Neural cell (in vitro differentiated cells): ENCODE data around the gene PCDHA1. TPM values are rescaled to one million over a fixed set of nuclear protein-coding genes. Genes with fewer than 3 reads are reported as not detected.

Experiments used
- H2AFZ ChIP-seq: fragments of 200-600, 300-800 bp; sonication (generic), shearing (Covaris generic); 2 replicates; pipeline ENCODE4 v1.6.0; 2014; ENCODE audit warnings: low read depth, mild to moderate bottlenecking, antibody characterized with exemption, low read length, moderate library complexity
- H3F3A ChIP-seq: fragments of 200-600 bp; shearing (Covaris generic); 2 replicates; pipeline ENCODE4 v1.6.1; 2016; ENCODE audit warnings: mild to moderate bottlenecking, moderate library complexity, mixed read lengths, antibody characterized with exemption, low read length; ENCODE audit not compliant: insufficient read depth, poor library complexity, severe bottlenecking
- H3K27ac ChIP-seq: fragments of 200-600, 300-800 bp; sonication (generic), shearing (Covaris generic); 2 replicates; pipeline ENCODE4 v1.5.1; 2014; ENCODE audit warnings: mild to moderate bottlenecking, low read length, moderate library complexity
- H3K27me3 ChIP-seq: fragments of 300-800, 200-600 bp; sonication (generic), shearing (Covaris generic); 2 replicates; pipeline ENCODE4 v1.6.0; 2014; ENCODE audit warnings: mild to moderate bottlenecking, low read depth, low read length, moderate library complexity; ENCODE audit not compliant: insufficient read depth
- H3K36me3 ChIP-seq: fragments of 300-800, 200-600 bp; sonication (generic), shearing (Covaris generic); 2 replicates; pipeline ENCODE4 v1.5.1; 2014; ENCODE audit warnings: mild to moderate bottlenecking, antibody characterized with exemption, low read length, moderate library complexity; ENCODE audit not compliant: insufficient read depth
- H3K4me2 ChIP-seq: fragments of 300-800, 200-600 bp; sonication (generic), shearing (Covaris generic); 2 replicates; pipeline ENCODE4 v1.6.0; 2014; ENCODE audit warnings: mild to moderate bottlenecking, low read length
- H3K4me3 ChIP-seq: fragments of 300-800, 200-600 bp; sonication (generic), shearing (Covaris generic); 2 replicates; pipeline ENCODE4 v1.5.1; 2014; ENCODE audit warnings: mild to moderate bottlenecking, low read length, moderate library complexity
- H3K79me2 ChIP-seq: fragments of 200-600 bp; shearing (Covaris generic); replicated peaks from 2 replicates; pipeline ENCODE4 v1.6.0; 2014; ENCODE audit warnings: mild to moderate bottlenecking, low read length, moderate library complexity; ENCODE audit not compliant: insufficient read depth
- H3K9ac ChIP-seq: fragments of 300-800, 200-600 bp; sonication (generic), shearing (Covaris generic); 2 replicates; pipeline ENCODE4 v1.6.1; 2016; ENCODE audit warnings: mild to moderate bottlenecking, low read length, mixed read lengths
- H3K9me2 ChIP-seq: fragments of 200-600 bp; shearing (Covaris generic); 2 replicates; pipeline ENCODE4 v1.6.1; 2016; ENCODE audit warnings: mild to moderate bottlenecking, low read length, mixed read lengths; ENCODE audit not compliant: insufficient read depth
- H3K9me3 ChIP-seq: fragments of 200-600, 300-800 bp; sonication (generic), shearing (Covaris generic); 2 replicates; pipeline ENCODE4 v1.6.1; 2016; ENCODE audit warnings: mild to moderate bottlenecking, mixed run types, low read length, moderate library complexity, mixed read lengths
- H4K20me1 ChIP-seq: fragments of 200-600 bp; shearing (Covaris generic); 2 replicates; pipeline ENCODE4 v1.6.1; 2016; ENCODE audit warnings: mild to moderate bottlenecking, mixed run types; ENCODE audit not compliant: insufficient read depth
- CTCF ChIP-seq: fragments of 450-650 bp; IDR thresholded peaks from 2 replicates; pipeline ENCODE4 v1.5.1; 2014; ENCODE audit warnings: antibody characterized with exemption, mild to moderate bottlenecking, moderate library complexity; ENCODE audit not compliant: poor library complexity, severe bottlenecking
- EP300 ChIP-seq: fragments of 450-650 bp; conservative IDR thresholded peaks from 2 replicates; pipeline ENCODE4 v1.6.1; 2014; ENCODE audit warnings: antibody characterized with exemption, mild to moderate bottlenecking, moderate library complexity; ENCODE audit not compliant: poor library complexity, severe bottlenecking
- EZH2 ChIP-seq: fragments of 200-600, 300-800 bp; shearing (Covaris generic), sonication (generic); IDR thresholded peaks from 2 replicates; pipeline ENCODE4 v1.6.1; 2014; ENCODE audit warnings: antibody characterized with exemption, low read length, borderline replicate concordance, mild to moderate bottlenecking; ENCODE audit not compliant: insufficient read depth, poor library complexity, severe bottlenecking
- MXI1 ChIP-seq: fragments of 450-650 bp; conservative IDR thresholded peaks from 2 replicates; pipeline ENCODE4 v1.6.1; 2014; ENCODE audit warnings: antibody characterized with exemption, mild to moderate bottlenecking; ENCODE audit not compliant: poor library complexity, severe bottlenecking
- POLR2AphosphoS5 ChIP-seq: IDR thresholded peaks from 2 replicates; pipeline ENCODE4 v1.6.1; 2012
- RAD21 ChIP-seq: fragments of 450-650 bp; conservative IDR thresholded peaks from 2 replicates; pipeline ENCODE4 v1.6.1; 2014; ENCODE audit warnings: antibody characterized with exemption, mild to moderate bottlenecking, moderate library complexity
- REST ChIP-seq: IDR thresholded peaks from 2 replicates; pipeline ENCODE4 v1.6.1; 2012; ENCODE audit warnings: borderline replicate concordance
- SMC3 ChIP-seq: fragments of 450-650 bp; conservative IDR thresholded peaks from 2 replicates; pipeline ENCODE4 v1.6.1; 2014; ENCODE audit warnings: antibody characterized with exemption, mild to moderate bottlenecking, moderate library complexity; ENCODE audit not compliant: poor library complexity
- TAF1 ChIP-seq: IDR thresholded peaks from 2 replicates; pipeline ENCODE4 v1.6.1; 2012; ENCODE audit warnings: low read depth
- polyA plus RNA-seq: library from polyadenylated mRNA; depleted of rRNA; stranded (reverse); fragments of >200 nt; gene quantifications from 2 replicates; pipeline ENCODE4 v1.2.3, GENCODE V29; 2014

Gene PCDHA1
- polyA plus RNA-seq, 1 donor from 2014 or later: 0.28 TPM

DNA sequence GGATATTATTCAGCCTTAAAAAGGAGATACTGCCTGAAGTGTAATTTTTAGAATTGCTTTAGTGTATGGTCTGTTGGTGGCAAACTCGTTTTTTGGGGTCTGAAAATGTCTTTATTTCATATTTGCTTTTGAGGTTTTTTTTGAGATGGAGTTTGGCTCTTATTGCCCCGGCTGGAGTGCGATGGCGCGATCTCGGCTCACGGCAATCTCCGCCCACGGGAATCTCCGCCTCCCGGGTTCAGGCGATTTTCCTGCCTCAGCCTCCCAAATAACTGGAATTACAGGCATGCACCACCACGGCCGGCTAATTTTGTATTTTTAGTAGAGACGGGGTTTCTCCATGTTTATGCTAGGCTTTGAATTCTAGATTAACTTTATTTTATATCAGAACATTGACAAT, 245.1 kb downstream of the PCDHA1 start:
- Histone ChIP-seq H2AFZ (no peak overlapping the region), H3K4me3 (no peak overlapping the region), H3K27me3 (no peaks in the 10 kb centered on the region), H4K20me1 (no peaks in the 10 kb centered on the region), H3K9ac (no peak overlapping the region), H3K9me2 (no peaks in the 10 kb centered on the region), H3K27ac (no peak overlapping the region), H3K79me2 (no peaks in the 10 kb centered on the region), H3K36me3 (no peaks in the 10 kb centered on the region), H3K4me2 (no peak overlapping the region), H3F3A (no peaks in the 10 kb centered on the region), H3K9me3 (no peaks in the 10 kb centered on the region)
- TF ChIP-seq EP300: no peak
- no peak for TF ChIP-seq POLR2AphosphoS5
- TF ChIP-seq SMC3: no peak
- TF ChIP-seq CTCF: no peak
- no peak for TF ChIP-seq TAF1
- no peak for TF ChIP-seq REST
- no peak for TF ChIP-seq EZH2

DNA sequence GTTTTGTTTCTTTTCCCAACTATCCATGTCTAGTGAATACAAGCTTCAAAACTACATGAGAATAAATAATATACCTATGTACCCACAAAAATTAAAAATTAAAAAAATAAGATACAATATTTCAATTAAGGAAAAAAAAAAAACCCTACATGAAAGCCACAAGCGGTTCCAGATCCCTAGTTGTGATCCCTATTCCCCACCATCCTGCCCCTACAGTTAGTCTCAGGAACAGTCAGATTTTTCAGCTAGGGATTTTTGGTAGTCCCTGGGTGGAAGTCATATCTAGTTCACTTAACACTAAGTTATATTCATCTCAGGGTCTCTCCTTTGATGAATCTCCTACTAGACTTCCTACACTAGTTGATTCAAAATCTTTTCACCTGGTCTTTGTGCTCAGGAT, 246.7 kb downstream of the PCDHA1 start:
- H3K4me2 ChIP-seq: no peak overlapping the region
- no peaks in the 10 kb centered on the region for H3F3A ChIP-seq
- TF ChIP-seq EP300 (no peak), CTCF (no peak), REST (no peak), SMC3 (no peak), POLR2AphosphoS5 (no peak), MXI1 (no peak), EZH2 (no peak), RAD21 (no peak), TAF1 (no peak)
- H3K79me2 ChIP-seq: no peaks in the 10 kb centered on the region
- no peaks in the 10 kb centered on the region for H4K20me1 ChIP-seq
- H3K36me3 ChIP-seq: no peaks in the 10 kb centered on the region
- no peak overlapping the region for H3K4me3 ChIP-seq
- no peaks in the 10 kb centered on the region for H3K27me3 ChIP-seq
- no peak overlapping the region for H3K27ac ChIP-seq
- H3K9ac ChIP-seq: no peak overlapping the region
- H3K9me2 ChIP-seq: no peaks in the 10 kb centered on the region
- H3K9me3 ChIP-seq: no peaks in the 10 kb centered on the region
- no peak overlapping the region for H2AFZ ChIP-seq
